ENCODE results near the gene POLR1E. TPM values are rescaled to one million over a fixed set of nuclear protein-coding genes. Genes with fewer than 3 reads are reported as not detected.

POLR1E gene
- total and polyA plus RNA-seq, 10 of the 15 experiments (the other 5 are each of a cell fraction or from before 2014, with no cell fraction given), result 13.7 to 71.3 (median 50.4) TPM

- TF ChIP-seq ZNF592 (IDR thresholded peaks at IDR 0.05), result no peak
Observed at GRCh38 chr9:37451628-37452027, 34.1 kb upstream of the POLR1E start (continued).

- SMC1A ChIA-PET (ENCODE audit: uncharacterized antibody, unreplicated experiment), result interaction anchor here (0.6 to 6.5 kb wide), 3 partner anchors 10 to 461 kb away, joined by 3 to 33 read pairs (median 4); partner anchors contain the start of gene ZBTB5
- CTCF ChIA-PET, result interaction anchor here (1.2 kb wide), 1 partner anchor 37 kb away, joined by 5 read pairs; no protein-coding TSS in a partner anchor
- no peak overlapping the region for H3K4me3 ChIP-seq
- TF ChIP-seq CEBPB (IDR thresholded peaks at IDR 0.05; ENCODE audit: borderline replicate concordance in 1 of 2, low read depth in 2 of 2, low read length in 2 of 2) (no peak), SMARCA5 (IDR thresholded peaks at IDR 0.05) (no peak), NR2C2 (IDR thresholded peaks at IDR 0.05; ENCODE audit: borderline replicate concordance, control insufficient read depth, insufficient read length, low read depth) (no peak), TAF1 (IDR thresholded peaks at IDR 0.05; ENCODE audit: borderline replicate concordance, low read depth, low read length) (no peak), MTA3 (IDR thresholded peaks at IDR 0.05; ENCODE audit: borderline replicate concordance, low read length) (no peak), TCF12 (IDR thresholded peaks at IDR 0.05; ENCODE audit: low read depth, low read length) (no peak), HDAC2 (IDR thresholded peaks at IDR 0.05) (no peak), ZNF592 (IDR thresholded peaks at IDR 0.05) (no peak), E4F1 (IDR thresholded peaks at IDR 0.05; ENCODE audit: borderline replicate concordance, partially characterized antibody) (no peak), EZH2 (IDR thresholded peaks at IDR 0.05; ENCODE audit: borderline replicate concordance, control insufficient read depth, low read depth, low read length) (no peak)
Observed at GRCh38 chr9:37452611-37453010, 33.1 kb upstream of the POLR1E start.

More at GRCh38 chr9:37452611-37453010, 33.1 kb upstream of the POLR1E start:
- Histone ChIP-seq H3K79me2 (ENCODE audit: control insufficient read depth, insufficient read depth, low read length) (peaks cover 61% of the 10 kb centered on the region), H3K4me1 (ENCODE audit: control insufficient read depth, insufficient read depth, low read length) (peaks cover 13% of the 10 kb centered on the region), H4K20me1 (ENCODE audit: control insufficient read depth, insufficient read depth) (no peaks in the 10 kb centered on the region), H2AFZ (ENCODE audit: control insufficient read depth, low read depth, low read length) (no peak overlapping the region), H3K36me3 (ENCODE audit: control insufficient read depth in 2 of 2, insufficient read depth in 2 of 2, low read length in 1 of 2) (peaks cover 0 to 11% of the 10 kb centered on the region in 2 experiments; a peak in 2 of 4 replicates), H3K27ac (ENCODE audit: control insufficient read depth, insufficient read depth) (no peak overlapping the region), H3K9ac (ENCODE audit: control insufficient read depth, insufficient read depth, low read length) (no peak overlapping the region), H3K4me2 (ENCODE audit: control insufficient read depth, insufficient read depth) (no peak overlapping the region), H3K9me3 (replicated peaks; ENCODE audit: control insufficient read depth, insufficient read depth, low read length) (no peaks in the 10 kb centered on the region; the same call in 2 of the 3 replicates), H3K27me3 (replicated peaks in 1 of 2; ENCODE audit: control insufficient read depth in 2 of 2, insufficient read depth in 2 of 2, low read length in 1 of 2) (no peaks in the 10 kb centered on the region)
- DNase-seq (ENCODE audit: low read depth, low spot score), result no peak
- RAD21 ChIA-PET (ENCODE audit: unreplicated experiment), result interaction anchor here (3.2 kb wide), 1 partner anchor 11 kb away, joined by 8 read pairs; no protein-coding TSS in a partner anchor
- POLR2A ChIA-PET, result interaction anchor here (1.0 to 1.5 kb wide), 2 partner anchors 12 to 42 kb away, joined by 3 to 4 read pairs; no protein-coding TSS in a partner anchor
- ATAC-seq, result peak; percentile 14; the same call in 2 of the 3 replicates
- intact Hi-C loops (cut with micrococcal nuclease; ENCODE audit: unreplicated experiment) (no loop called here), in situ Hi-C loops (cut with MboI) (no loop called here)
- FAIRE-seq, result no peak
- 100% methylated on average over 1 of the region's 1 CpG for WGBS (ENCODE audit: insufficient coverage, insufficient replicate concordance, low lambda C conversion rate, missing lambda C conversion rate)
- no TSS peak for BruUV-seq (replicated peaks)

Data from GM12878 (cell line).